CD1c-positive myeloid dendritic cell (primary cell): ENCODE results near the gene AGMO.
A peak's percentile ranks its signal among the peaks of the same experiment; 100 is the strongest.
"Not testable (repeated sequence)": the region's sequence is repeated elsewhere in the genome, so short reads cannot be mapped to it uniquely, and the experiment has no call there.

Source experiments
- DNase-seq: peaks from one replicate; pipeline ENCODE4 v3.0.0-alpha.2; 2016; ENCODE audit errors: extremely low spot score

AGMO gene

GRCh38 chr7:15317215-15317614 lies 244.6 kb downstream of the AGMO start:
- no peak for DNase-seq

- no peak for DNase-seq
Observed at GRCh38 chr7:15315678-15316077, 246.1 kb downstream of the AGMO start.

- no peak for DNase-seq
Observed at GRCh38 chr7:15314922-15315321, 246.9 kb downstream of the AGMO start.

- DNase-seq, result no peak
Observed at GRCh38 chr7:15313361-15313760, 248.5 kb downstream of the AGMO start.

GRCh38 chr7:15309872-15310271 lies 251.9 kb downstream of the AGMO start:
- no peak for DNase-seq

GRCh38 chr7:15308821-15309220 lies 253.0 kb downstream of the AGMO start:
- no peak for DNase-seq

GRCh38 chr7:15306296-15306695 lies 255.5 kb downstream of the AGMO start:
- no peak for DNase-seq

GRCh38 chr7:15305002-15305600 lies 256.7 kb downstream of the AGMO start:
- DNase-seq, result peak; percentile 32

- DNase-seq, result no peak
Observed at GRCh38 chr7:15303357-15303756, 258.5 kb downstream of the AGMO start.

- not testable (repeated sequence) for DNase-seq
Observed at GRCh38 chr7:15300986-15301385, 260.8 kb downstream of the AGMO start.

GRCh38 chr7:15292138-15292537 lies 269.7 kb downstream of the AGMO start:
- no peak for DNase-seq

- no peak for DNase-seq
Observed at GRCh38 chr7:15291699-15292098, 270.1 kb downstream of the AGMO start.

GRCh38 chr7:15288741-15289140 lies 273.1 kb downstream of the AGMO start:
- no peak for DNase-seq

- no peak for DNase-seq
Observed at GRCh38 chr7:15284396-15284795, 277.4 kb downstream of the AGMO start.

GRCh38 chr7:15280078-15280733 lies 281.6 kb downstream of the AGMO start:
- no peak for DNase-seq

GRCh38 chr7:15279640-15280039 lies 282.2 kb downstream of the AGMO start:
- DNase-seq, result no peak

- no peak for DNase-seq
Observed at GRCh38 chr7:15257689-15258088, 304.1 kb downstream of the AGMO start.

GRCh38 chr7:15252181-15252580 lies 309.6 kb downstream of the AGMO start:
- DNase-seq, result no peak

- no peak for DNase-seq
Observed at GRCh38 chr7:15248514-15248913, 313.3 kb downstream of the AGMO start.

- DNase-seq, result no peak
Observed at GRCh38 chr7:15245831-15246230, 316.0 kb downstream of the AGMO start.

GRCh38 chr7:15239801-15240200 lies 322.0 kb downstream of the AGMO start:
- DNase-seq, result peak; percentile 29

- DNase-seq, result peak; percentile 32
Observed at GRCh38 chr7:15236952-15237351, 324.9 kb downstream of the AGMO start.

- DNase-seq, result no peak
Observed at GRCh38 chr7:15234431-15234830, 327.4 kb downstream of the AGMO start.

- DNase-seq, result no peak
Observed at GRCh38 chr7:15228831-15229230, 333.0 kb downstream of the AGMO start.
